Astrocyte of the spinal cord (primary cell): ENCODE data around the gene CMTR1.

ENCODE experiments used
- DNase-seq: peaks from one replicate; pipeline ENCODE4 v3.0.0; 2011; ENCODE audit warnings: low read depth, low spot score
- H3K4me3 ChIP-seq: 2 replicates; pipeline ENCODE4 v1.5.1; 2011; ENCODE audit warnings: low read depth, mild to moderate bottlenecking, low read length, moderate library complexity
- in situ Hi-C: cut with HindIII; loops from 2 replicates; pipeline ENCODE4 v1.10.0; 2017; ENCODE audit warnings: low sequenced_read_pairs
- TF ChIP-seq, protein P1 (sequence below): IDR thresholded peaks from 2 replicates; pipeline ENCODE4 v1.5.1; 2012; ENCODE audit warnings: low read depth, mild to moderate bottlenecking, low read length, inconsistent platforms

CMTR1 gene

GRCh38 chr6:37486121-37486839 lies 53.3 kb downstream of the CMTR1 start:
- TF ChIP-seq, protein P1, sequence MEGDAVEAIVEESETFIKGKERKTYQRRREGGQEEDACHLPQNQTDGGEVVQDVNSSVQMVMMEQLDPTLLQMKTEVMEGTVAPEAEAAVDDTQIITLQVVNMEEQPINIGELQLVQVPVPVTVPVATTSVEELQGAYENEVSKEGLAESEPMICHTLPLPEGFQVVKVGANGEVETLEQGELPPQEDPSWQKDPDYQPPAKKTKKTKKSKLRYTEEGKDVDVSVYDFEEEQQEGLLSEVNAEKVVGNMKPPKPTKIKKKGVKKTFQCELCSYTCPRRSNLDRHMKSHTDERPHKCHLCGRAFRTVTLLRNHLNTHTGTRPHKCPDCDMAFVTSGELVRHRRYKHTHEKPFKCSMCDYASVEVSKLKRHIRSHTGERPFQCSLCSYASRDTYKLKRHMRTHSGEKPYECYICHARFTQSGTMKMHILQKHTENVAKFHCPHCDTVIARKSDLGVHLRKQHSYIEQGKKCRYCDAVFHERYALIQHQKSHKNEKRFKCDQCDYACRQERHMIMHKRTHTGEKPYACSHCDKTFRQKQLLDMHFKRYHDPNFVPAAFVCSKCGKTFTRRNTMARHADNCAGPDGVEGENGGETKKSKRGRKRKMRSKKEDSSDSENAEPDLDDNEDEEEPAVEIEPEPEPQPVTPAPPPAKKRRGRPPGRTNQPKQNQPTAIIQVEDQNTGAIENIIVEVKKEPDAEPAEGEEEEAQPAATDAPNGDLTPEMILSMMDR = no peak
- DNase-seq = no peak
- in situ Hi-C loops = no loop called here

GRCh38 chr6:37487591-37488380 lies 54.8 kb downstream of the CMTR1 start:
- DNase-seq = no peak

More at GRCh38 chr6:37486121-37486839, 53.3 kb downstream of the CMTR1 start:
- no peak overlapping the region for H3K4me3 ChIP-seq

DNA sequence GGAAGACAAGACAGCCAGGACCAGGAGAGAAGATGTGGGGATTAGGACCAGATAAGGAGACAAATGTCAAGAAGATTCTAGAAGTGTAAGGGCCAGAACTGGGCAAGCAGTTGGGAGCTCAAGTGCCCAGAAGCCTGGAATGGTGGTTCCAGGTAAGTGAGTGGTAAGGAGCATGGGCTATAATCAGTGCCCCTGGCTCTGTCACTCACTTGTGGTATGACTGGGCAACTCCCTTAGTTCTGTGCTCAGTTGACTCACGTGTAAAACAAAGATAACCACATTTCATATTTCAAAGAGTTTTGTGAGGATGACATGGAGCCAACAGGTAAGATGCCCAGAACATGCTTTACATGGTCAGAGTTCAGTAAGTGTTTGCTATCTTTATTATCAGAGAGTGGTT lies 55.5 kb downstream of the CMTR1 start:
- TF ChIP-seq, protein P1 = no peak
- no peak overlapping the region for H3K4me3 ChIP-seq
- in situ Hi-C loops = no loop called here
- DNase-seq = no peak

More at GRCh38 chr6:37487591-37488380, 54.8 kb downstream of the CMTR1 start:
- TF ChIP-seq, protein P1 = no peak
- in situ Hi-C loops = no loop called here
- no peak overlapping the region for H3K4me3 ChIP-seq

GRCh38 chr6:37489697-37490336 lies 56.8 kb downstream of the CMTR1 start:
- no peak overlapping the region for H3K4me3 ChIP-seq
- no peak for DNase-seq
- in situ Hi-C loops = no loop called here
- TF ChIP-seq, protein P1 = peak; percentile 29

DNA sequence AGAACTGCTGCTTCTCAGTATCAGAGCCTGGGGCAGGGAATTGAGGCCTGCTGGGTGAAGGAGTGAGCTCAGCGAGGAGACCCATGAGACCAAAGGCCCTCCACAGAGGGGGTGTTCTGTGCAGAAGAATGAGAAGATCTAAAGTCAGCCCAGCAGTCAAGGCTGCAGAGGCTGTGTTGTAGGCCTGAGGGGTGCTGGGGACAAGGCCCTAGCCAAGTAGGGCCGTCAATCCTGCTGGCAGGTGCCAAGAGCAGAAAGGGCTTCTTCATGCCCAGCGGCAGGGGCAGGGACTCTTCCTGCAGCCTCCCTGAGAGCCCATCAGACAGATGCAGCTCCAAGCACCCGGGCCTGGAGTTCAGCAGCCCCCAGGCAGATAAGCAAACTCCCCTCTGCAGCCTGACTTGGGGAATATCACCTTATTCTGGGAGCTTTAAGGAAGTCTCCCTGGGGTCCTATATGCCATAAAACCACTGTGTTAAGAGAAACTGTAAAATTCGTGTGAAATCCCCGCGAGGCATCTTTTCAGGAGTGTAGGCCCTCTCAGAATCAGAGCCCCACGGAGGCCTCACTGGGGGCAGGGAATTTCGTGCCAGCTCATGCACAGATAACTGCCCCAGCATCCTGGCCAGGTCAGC lies 57.6 kb downstream of the CMTR1 start:
- H3K4me3 ChIP-seq = no peak overlapping the region
- TF ChIP-seq, protein P1 = no peak
- in situ Hi-C loops = no loop called here
- DNase-seq = no peak

DNA sequence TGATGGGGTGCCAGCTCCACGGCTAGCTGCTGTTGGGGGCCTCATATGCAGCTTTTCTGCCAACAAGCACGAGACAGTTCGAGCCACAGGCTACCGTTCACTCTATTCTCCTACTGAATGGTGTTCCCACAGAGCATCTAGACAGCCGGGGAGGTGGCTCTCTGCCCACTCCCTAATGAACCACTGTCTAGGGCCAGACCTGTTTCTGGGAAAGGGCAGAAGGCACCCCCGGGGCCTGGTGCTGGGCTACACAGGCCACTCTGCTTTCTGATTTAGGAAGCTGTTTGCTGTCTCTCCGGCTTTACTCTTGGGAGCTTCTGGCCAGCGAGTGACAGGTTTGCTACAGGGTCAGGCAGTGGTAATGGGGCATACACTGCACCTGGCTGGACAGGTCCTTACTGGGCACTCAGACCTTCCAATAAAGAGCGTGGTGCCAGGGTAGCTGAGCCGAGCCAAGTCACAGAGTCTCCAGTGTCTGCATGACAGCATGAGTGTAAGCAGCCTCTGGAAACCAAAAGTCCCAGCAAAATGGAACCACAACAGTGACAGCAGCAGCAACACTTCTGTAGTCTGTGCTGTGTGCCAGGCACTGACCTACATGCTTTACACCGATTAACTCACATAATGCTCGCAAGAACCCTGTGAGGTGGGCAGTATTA lies 58.3 kb downstream of the CMTR1 start:
- DNase-seq = no peak
- TF ChIP-seq, protein P1 = no peak
- in situ Hi-C loops = no loop called here
- H3K4me3 ChIP-seq = no peak overlapping the region
